Left ventricle myocardium inferior (tissue), 1 donor: Measurements from ENCODE around the gene TMEM144. TPM values are rescaled to one million over a fixed set of nuclear protein-coding genes. Genes with fewer than 3 reads are reported as not detected.

Source experiments
- DNase-seq: peaks from one replicate; pipeline ENCODE4 v3.0.0-alpha.2; 2020
- H3K27ac ChIP-seq: fragments of 200-600 bp; replicated peaks from 2 replicates; pipeline ENCODE4 v1.8.0; 2021
- H3K27me3 ChIP-seq: fragments of 200-600 bp; 2 replicates; pipeline ENCODE4 v1.8.0; 2021; ENCODE audit warnings: low read depth
- H3K36me3 ChIP-seq: fragments of 200-600 bp; 2 replicates; pipeline ENCODE4 v1.8.0; 2021
- H3K4me1 ChIP-seq: fragments of 200-600 bp; 2 replicates; pipeline ENCODE4 v1.8.0; 2021
- H3K4me3 ChIP-seq: fragments of 200-600 bp; 2 replicates; pipeline ENCODE4 v1.8.0; 2021; ENCODE audit warnings: mild to moderate bottlenecking, moderate library complexity
- H3K9me3 ChIP-seq: fragments of 200-600 bp; replicated peaks from 2 replicates; pipeline ENCODE4 v1.8.0; 2021
- intact Hi-C: fragments of 100-400 bp; cut with micrococcal nuclease; formaldehyde crosslinking; loops from one replicate; pipeline ENCODE4 v1.11.0; 2022
- total RNA-seq: library from RNA; stranded (reverse); fragmentation: NEBNext Ultra II Directional; extraction: Animal tissue kit (Norgen Biotek cat#: 25700); gene quantifications from one replicate; pipeline ENCODE4 v1.2.1, GENCODE V29; 2021
- TF ChIP-seq, protein P1 (sequence below): fragments of 200-600 bp; IDR thresholded peaks from 2 replicates; pipeline ENCODE4 v1.8.0; 2021; ENCODE audit warnings: antibody characterized with exemption, mild to moderate bottlenecking, borderline replicate concordance
- donor health status: DM: no; HTN: yes; CAD: no; lungs with severe emphysema.

Gene TMEM144
- total RNA-seq, 1 donor from 2014 or later, result 11.4 TPM

DNA sequence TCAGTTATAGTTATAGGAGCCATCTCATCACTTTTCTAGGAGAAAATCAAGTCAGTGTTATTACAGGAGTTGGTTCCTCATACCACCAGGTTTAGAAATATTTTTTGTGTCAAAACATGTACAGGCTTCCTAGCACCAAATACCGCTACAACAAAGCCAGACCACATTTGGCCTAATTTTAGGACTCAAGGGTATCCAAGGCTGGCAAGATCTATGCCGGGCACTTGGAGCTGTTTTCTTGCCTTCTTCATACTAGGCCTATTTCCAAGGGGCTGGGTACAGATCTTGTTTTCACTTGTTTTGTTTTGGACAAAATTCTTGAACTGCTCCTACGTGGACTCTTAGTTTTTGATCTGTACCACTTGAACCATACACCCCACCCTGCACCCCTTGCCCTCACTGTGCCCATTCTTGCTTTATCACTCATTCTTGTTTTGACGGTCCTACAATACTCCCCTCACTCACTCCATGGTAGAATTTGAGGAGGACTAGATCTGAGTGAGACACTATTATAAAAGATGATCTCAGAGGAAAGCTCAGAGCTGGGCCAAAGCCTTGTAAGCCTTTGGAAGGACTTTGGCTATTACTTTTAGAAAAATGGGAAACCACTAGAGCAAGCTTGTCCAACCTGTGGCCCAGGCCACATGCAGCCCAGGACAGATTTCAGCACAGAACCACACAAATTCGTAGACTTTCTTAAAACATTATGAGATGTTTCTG, 17.7 kb upstream of the TMEM144 start:
- H3K4me1 ChIP-seq, result peaks cover 13% of the 10 kb centered on the region
- intact Hi-C loops, result loop anchor here (10.0 kb wide), 1 partner anchor 62 kb away; no protein-coding TSS in a partner anchor
- no peak for DNase-seq
- TF ChIP-seq, protein P1, sequence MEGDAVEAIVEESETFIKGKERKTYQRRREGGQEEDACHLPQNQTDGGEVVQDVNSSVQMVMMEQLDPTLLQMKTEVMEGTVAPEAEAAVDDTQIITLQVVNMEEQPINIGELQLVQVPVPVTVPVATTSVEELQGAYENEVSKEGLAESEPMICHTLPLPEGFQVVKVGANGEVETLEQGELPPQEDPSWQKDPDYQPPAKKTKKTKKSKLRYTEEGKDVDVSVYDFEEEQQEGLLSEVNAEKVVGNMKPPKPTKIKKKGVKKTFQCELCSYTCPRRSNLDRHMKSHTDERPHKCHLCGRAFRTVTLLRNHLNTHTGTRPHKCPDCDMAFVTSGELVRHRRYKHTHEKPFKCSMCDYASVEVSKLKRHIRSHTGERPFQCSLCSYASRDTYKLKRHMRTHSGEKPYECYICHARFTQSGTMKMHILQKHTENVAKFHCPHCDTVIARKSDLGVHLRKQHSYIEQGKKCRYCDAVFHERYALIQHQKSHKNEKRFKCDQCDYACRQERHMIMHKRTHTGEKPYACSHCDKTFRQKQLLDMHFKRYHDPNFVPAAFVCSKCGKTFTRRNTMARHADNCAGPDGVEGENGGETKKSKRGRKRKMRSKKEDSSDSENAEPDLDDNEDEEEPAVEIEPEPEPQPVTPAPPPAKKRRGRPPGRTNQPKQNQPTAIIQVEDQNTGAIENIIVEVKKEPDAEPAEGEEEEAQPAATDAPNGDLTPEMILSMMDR, result no peak
- H3K4me3 ChIP-seq, result no peak overlapping the region
- no peaks in the 10 kb centered on the region for H3K27me3 ChIP-seq
- no peak overlapping the region for H3K27ac ChIP-seq
- no peaks in the 10 kb centered on the region for H3K9me3 ChIP-seq
- H3K36me3 ChIP-seq, result peaks cover 23% of the 10 kb centered on the region

DNA sequence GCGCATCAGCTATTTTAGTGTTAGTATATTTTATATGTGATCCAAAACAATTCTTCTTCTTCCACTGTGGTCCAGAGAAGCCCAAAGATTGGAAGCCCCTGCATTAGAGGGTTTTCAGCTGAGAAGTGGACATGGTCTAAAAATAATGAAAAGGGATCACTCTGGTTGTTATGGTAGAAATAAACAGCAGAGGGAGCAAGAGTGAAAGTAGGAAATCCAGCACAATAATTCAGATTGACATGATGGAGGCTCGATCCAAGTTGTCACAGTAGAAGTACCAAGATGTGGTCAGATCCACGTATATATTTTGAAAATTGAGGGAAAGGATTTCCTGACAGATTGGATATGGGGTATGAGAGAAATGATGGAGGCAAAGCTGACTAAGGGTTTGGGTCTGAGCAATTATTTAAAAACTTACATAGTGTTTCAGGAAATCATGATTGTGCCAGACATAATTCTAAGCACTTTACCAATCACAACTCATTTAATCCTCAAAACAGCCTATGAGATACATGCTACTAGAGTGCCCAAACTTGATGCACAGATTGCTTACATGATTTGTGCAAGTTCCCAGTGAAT, 17.0 kb upstream of the TMEM144 start:
- H3K27ac ChIP-seq, result no peak overlapping the region
- peaks cover 13% of the 10 kb centered on the region for H3K4me1 ChIP-seq
- no peak overlapping the region for H3K4me3 ChIP-seq
- H3K36me3 ChIP-seq, result peaks cover 19% of the 10 kb centered on the region
- no peaks in the 10 kb centered on the region for H3K9me3 ChIP-seq
- DNase-seq, result no peak
- TF ChIP-seq, protein P1, result peak; percentile 72
- no peaks in the 10 kb centered on the region for H3K27me3 ChIP-seq
- intact Hi-C loops, result loop anchor here (10.0 kb wide), 1 partner anchor 62 kb away; no protein-coding TSS in a partner anchor

DNA sequence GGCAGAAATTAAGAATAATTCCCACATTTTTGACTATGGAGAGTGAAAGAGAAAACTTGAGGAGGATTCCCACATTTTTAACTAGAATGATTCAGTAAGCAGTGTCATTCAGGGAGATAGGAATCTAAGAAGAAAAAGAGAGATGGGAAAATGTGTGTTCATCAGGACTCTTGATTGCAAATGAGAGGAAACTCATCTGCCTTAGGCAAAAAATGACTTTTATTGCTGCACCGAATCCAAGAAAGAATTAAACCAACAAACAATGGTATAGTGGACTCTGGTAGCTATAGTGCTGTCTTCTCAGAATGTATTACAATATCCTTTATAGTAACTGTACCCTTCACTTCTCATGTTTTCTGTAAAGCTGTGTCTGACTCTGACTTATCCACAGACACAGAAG, 15.0 kb upstream of the TMEM144 start:
- H3K27me3 ChIP-seq, result no peaks in the 10 kb centered on the region
- no peak overlapping the region for H3K27ac ChIP-seq
- no peaks in the 10 kb centered on the region for H3K9me3 ChIP-seq
- TF ChIP-seq, protein P1, result no peak
- H3K36me3 ChIP-seq, result peaks cover 9% of the 10 kb centered on the region
- H3K4me3 ChIP-seq, result no peak overlapping the region
- peaks cover 13% of the 10 kb centered on the region for H3K4me1 ChIP-seq
- intact Hi-C loops, result loop anchor here (10.0 kb wide), 1 partner anchor 60 kb away; no protein-coding TSS in a partner anchor
- no peak for DNase-seq

DNA sequence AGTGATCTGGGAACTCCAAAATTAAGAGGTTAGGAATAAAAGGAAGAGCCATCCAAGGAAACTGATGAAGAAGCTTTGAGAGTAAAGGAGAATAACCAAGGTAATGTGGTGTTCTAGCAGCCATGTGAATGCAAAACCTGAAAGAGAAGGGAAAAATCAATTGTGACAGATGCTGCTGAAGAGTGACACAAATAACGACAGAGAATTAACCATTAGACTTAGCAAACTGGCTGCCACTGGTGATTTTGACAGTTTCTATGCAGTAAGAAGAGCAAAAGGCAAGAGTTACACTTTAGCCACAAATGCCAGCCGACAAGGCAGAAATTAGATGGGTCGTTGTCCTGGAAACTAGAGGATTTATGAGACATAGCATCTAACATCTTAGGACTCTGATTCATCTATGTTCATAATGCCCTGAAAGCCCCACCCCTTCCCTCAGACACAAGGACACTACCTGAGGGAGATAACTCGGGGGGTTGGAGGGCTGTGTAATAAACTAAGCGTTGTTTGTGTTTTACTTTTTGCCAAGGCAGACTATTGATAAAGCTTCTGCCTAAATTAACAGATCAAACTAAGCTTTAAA, 13.0 kb upstream of the TMEM144 start:
- peaks cover 9% of the 10 kb centered on the region for H3K36me3 ChIP-seq
- intact Hi-C loops, result loop anchor here (10.0 kb wide), 1 partner anchor 58 kb away; no protein-coding TSS in a partner anchor
- DNase-seq, result no peak

DNA sequence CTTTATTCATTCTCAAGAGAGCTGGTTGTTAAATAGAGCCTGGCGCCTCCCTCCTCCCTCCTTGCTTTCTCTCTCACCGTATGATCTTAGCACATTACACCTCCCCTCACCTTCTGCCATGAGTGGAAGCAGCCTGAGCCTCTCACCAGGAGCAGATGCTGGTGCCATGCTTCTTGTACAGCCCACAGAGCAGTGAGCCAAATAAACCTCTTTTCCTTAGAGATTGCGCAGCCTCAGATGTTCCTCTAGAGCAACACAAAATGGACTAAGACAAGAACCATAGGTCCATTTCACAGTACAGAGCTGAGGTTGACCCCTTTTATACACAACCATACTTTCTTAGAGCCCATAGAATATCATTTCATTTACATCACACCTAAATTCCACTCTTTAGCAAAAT, 10.1 kb upstream of the TMEM144 start:
- intact Hi-C loops, result no loop called here
- TF ChIP-seq, protein P1, result no peak

More for the DNA sequence above, 13.0 kb upstream of the TMEM144 start:
- no peak overlapping the region for H3K4me3 ChIP-seq
- H3K27me3 ChIP-seq, result no peaks in the 10 kb centered on the region
- H3K27ac ChIP-seq, result no peak overlapping the region
- TF ChIP-seq, protein P1, result no peak
- peaks cover 13% of the 10 kb centered on the region for H3K4me1 ChIP-seq
- H3K9me3 ChIP-seq, result no peaks in the 10 kb centered on the region

More for the DNA sequence above, 10.1 kb upstream of the TMEM144 start:
- Histone ChIP-seq H3K27me3 (no peaks in the 10 kb centered on the region), H3K4me1 (no peaks in the 10 kb centered on the region), H3K27ac (no peak overlapping the region), H3K4me3 (no peak overlapping the region), H3K36me3 (peaks cover 9% of the 10 kb centered on the region), H3K9me3 (no peaks in the 10 kb centered on the region)
- DNase-seq, result no peak
